Measurements from ENCODE around the gene TJAP1. TPM values are rescaled to one million over a fixed set of nuclear protein-coding genes. Genes with fewer than 3 reads are reported as not detected.

Gene TJAP1
- total and polyA plus RNA-seq, 2 of the 8 experiments (the other 6 are each of a cell fraction or from before 2014, with no cell fraction given), result 30.7 to 40.4 TPM

- H4K8ac ChIP-seq (ENCODE audit: extremely low read depth, insufficient read depth, low read length), result no peak overlapping the region
- no peak overlapping the region for H2BK12ac ChIP-seq (ENCODE audit: low read depth, low read length)
- no peak overlapping the region; the same call in 1 of the 2 replicates for H2BK5ac ChIP-seq (ENCODE audit: low read depth, low read length)
- no peaks in the 10 kb centered on the region for H3K23me2 ChIP-seq (ENCODE audit: low read depth, low read length)
- no peak overlapping the region for H4K91ac ChIP-seq (replicated peaks; ENCODE audit: insufficient read length, low read length)
- peaks cover 4 to 35% of the 10 kb centered on the region in 2 experiments; a peak in 3 of 4 replicates for H3K79me2 ChIP-seq (ENCODE audit: control insufficient read depth in 1 of 2, insufficient read depth in 2 of 2, low read length in 2 of 2)
- H3K14ac ChIP-seq (ENCODE audit: insufficient read length), result no peak overlapping the region
- no peak overlapping the region for H2AFZ ChIP-seq (ENCODE audit: low read length)
- H3K36me3 ChIP-seq (ENCODE audit: control insufficient read depth in 2 of 4, insufficient read depth in 4 of 4, low read length in 3 of 4), result peaks cover 11 to 31% (median 23%) of the 10 kb centered on the region in 4 experiments; a peak in 7 of 8 replicates
- H3K27ac ChIP-seq (ENCODE audit: low read depth, low read length), result no peak overlapping the region
- no peak overlapping the region for H3K4me2 ChIP-seq (ENCODE audit: insufficient read depth in 1 of 2, low read depth in 2 of 2, low read length in 2 of 2)
- DNase-seq (ENCODE audit: low read depth in 1 of 2, low spot score in 2 of 2) (no peak), FAIRE-seq (no peak)
- no peaks in the 10 kb centered on the region for H3K27me3 ChIP-seq (replicated peaks in 1 of 4; ENCODE audit: control insufficient read depth in 3 of 4, extremely low read depth in 1 of 4, insufficient read depth in 3 of 4, low read length in 3 of 4)
- no peak overlapping the region for H3K4me3 ChIP-seq (ENCODE audit: extremely low read depth in 1 of 4, insufficient read depth in 2 of 4, low read depth in 3 of 4, low read length in 4 of 4)
- H3K56ac ChIP-seq (replicated peaks; ENCODE audit: insufficient read length, low read depth, low read length), result no peak overlapping the region
- H3K9me3 ChIP-seq (ENCODE audit: insufficient read depth in 2 of 2, low read depth in 1 of 2, low read length in 1 of 2), result no peaks in the 10 kb centered on the region
- no peak overlapping the region for H2BK120ac ChIP-seq (replicated peaks; ENCODE audit: low read depth, low read length)
- ChIA-PET POLR2A (ENCODE audit: partially characterized antibody) (interaction anchor here (1.2 to 5.6 kb wide), 7 partner anchors 8 to 41 kb away, joined by 3 to 27 read pairs (median 4); partner anchors contain the start of genes LRRC73, POLR1C and YIPF3), CTCF (ENCODE audit: partially characterized antibody) (interaction anchor here (0.8 to 32.9 kb wide), 17 partner anchors 4 to 271 kb away, joined by 3 to 536 read pairs (median 6); partner anchors contain the start of genes DLK2, DNPH1, LRRC73 and TJAP1)
- H3K4ac ChIP-seq (replicated peaks; ENCODE audit: insufficient read length, low read depth, low read length), result no peak overlapping the region
- H3K4me1 ChIP-seq (replicated peaks in 1 of 4; ENCODE audit: control insufficient read depth in 3 of 4, insufficient read depth in 4 of 4, low read length in 3 of 4), result peaks cover 5 to 17% (median 11%) of the 10 kb centered on the region in 4 experiments
- 94% methylated on average over 6 of the region's 6 CpGs; no CpG with 5 or more reads in 1 of the 2 experiments for WGBS, 2 experiments (ENCODE audit: extremely low coverage in 1 of 2, insufficient coverage in 1 of 2, insufficient read length in 1 of 2, insufficient replicate concordance in 2 of 2, low coverage in 1 of 2, low lambda C conversion rate in 2 of 2, missing lambda C conversion rate in 1 of 2)
- H3K18ac ChIP-seq (ENCODE audit: extremely low read depth, low read length), result no peak overlapping the region
- no peak overlapping the region for H4K5ac ChIP-seq (ENCODE audit: insufficient read length, low read depth, low read length)
- no peak overlapping the region for H2BK20ac ChIP-seq (ENCODE audit: low read length)
- H3K9ac ChIP-seq (replicated peaks in 1 of 4; ENCODE audit: extremely low read depth in 1 of 4, low read depth in 3 of 4, low read length in 3 of 4), result no peak overlapping the region
- peaks cover 16% of the 10 kb centered on the region; the same call in 1 of the 2 replicates for H3K79me1 ChIP-seq (ENCODE audit: low read depth, low read length)
- peaks cover 8 to 23% of the 10 kb centered on the region in 2 experiments for H4K20me1 ChIP-seq (replicated peaks in 1 of 2; ENCODE audit: control insufficient read depth in 1 of 2, insufficient read depth in 2 of 2, low read length in 2 of 2)
- no peak overlapping the region for H3K23ac ChIP-seq (ENCODE audit: insufficient read length)
- H2BK15ac ChIP-seq (ENCODE audit: low read length), result no peak overlapping the region
- no peak overlapping the region for H2AK5ac ChIP-seq (ENCODE audit: low read depth, low read length)
- TF ChIP-seq ASH2L (IDR thresholded peaks at IDR 0.05; ENCODE audit: low read length) (no peak), HDAC2 (IDR thresholded peaks at IDR 0.05; ENCODE audit: borderline replicate concordance in 1 of 2, low read depth in 2 of 2, low read length in 2 of 2) (no peak), EP300 (IDR thresholded peaks at IDR 0.05; ENCODE audit: borderline replicate concordance in 1 of 2, low read depth in 2 of 2, low read length in 2 of 2) (no peak), YY1 (IDR thresholded peaks at IDR 0.05; ENCODE audit: low read depth, low read length) (no peak), EZH2 (IDR thresholded peaks at IDR 0.05; ENCODE audit: low read depth, low read length, severe bottlenecking) (no peak), SAP30 (IDR thresholded peaks at IDR 0.05; ENCODE audit: insufficient read depth, insufficient replicate concordance, low read length) (no peak), RFX5 (IDR thresholded peaks at IDR 0.05; ENCODE audit: borderline replicate concordance, low read depth, low read length) (no peak), BRCA1 (IDR thresholded peaks at IDR 0.05; ENCODE audit: low read depth, low read length) (no peak), SIN3A (conservative IDR thresholded peaks at IDR 0.05 in 1 of 2, IDR thresholded peaks at IDR 0.05 in 1 of 2; ENCODE audit: low read depth in 1 of 2, low read length in 2 of 2) (no peak), CBX5 (IDR thresholded peaks at IDR 0.05; ENCODE audit: low read depth, low read length) (no peak), GABPA (IDR thresholded peaks at IDR 0.05; ENCODE audit: borderline replicate concordance, insufficient read depth, low read length) (no peak), FOSL1 (IDR thresholded peaks at IDR 0.05; ENCODE audit: insufficient read depth, low read depth, low read length) (no peak)
These were observed 19.7 kb downstream of the TJAP1 start for GRCh38 chr6:43497129-43497396.

Measured in H1 (cell line).